ENCODE results near the gene KYAT1. TPM values are rescaled to one million over a fixed set of nuclear protein-coding genes. Genes with fewer than 3 reads are reported as not detected.

KYAT1 gene
- 10 to 100 TPM; 19.9 to 49.0 TPM for total RNA-seq

DNA sequence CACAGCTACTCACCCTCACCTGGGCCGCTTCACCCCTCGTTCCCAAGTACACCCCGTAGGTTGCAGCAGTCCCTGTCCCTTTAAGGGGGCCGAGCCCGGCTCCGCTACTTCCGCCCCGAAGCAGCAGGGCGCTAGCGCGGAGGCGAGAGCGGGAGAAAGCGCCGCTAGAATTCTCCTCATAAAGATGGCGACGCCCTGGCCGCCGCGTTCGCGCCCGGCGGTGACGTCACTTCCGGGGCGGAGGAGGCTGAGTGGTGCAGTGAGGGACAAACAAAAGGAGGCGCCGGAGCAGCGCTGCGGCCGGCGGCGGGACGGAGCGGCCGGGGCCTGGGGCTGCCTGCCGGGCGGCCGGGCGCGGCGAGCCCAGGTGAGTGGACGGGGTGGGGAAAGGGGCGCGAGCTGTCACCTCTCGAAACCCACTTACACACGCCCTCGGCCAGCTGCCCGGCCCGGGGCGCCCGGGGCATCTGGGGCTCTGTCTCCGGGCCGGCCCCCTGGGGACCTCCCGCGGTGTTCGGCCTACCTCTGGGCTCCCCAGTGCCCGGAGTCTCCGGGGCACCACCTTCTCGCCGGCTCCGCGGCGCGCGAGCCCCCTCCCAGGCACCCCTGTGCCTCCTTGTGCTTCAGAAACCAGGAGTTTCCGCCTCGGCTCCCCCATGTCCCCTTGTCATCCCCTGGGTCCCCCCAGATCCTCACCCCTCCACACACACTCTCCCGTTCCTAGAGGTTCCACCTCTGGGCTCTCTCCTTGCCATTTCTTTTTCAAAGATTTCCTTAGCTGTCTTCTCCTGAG lies at the start of gene KYAT1, which contains the start of gene LRRC8A:
TSS of gene KYAT1 (minus strand) at position 67 of the 793 bp plus-strand sequence. CDS start 36,545 bp downstream, outside the sequence.
TSS of gene LRRC8A (plus strand) at position 250 of the 793 bp plus-strand sequence. CDS start 25,032 bp downstream, outside the sequence.
- DNase-seq (ENCODE audit: low spot score in 2 of 2) (peak; percentile 96 to 99), ATAC-seq (peak; percentile 87 to 97)
- Mint-ChIP-seq H3K36me3 (peaks cover 19 to 27% of the 10 kb centered on the region in 2 donors), H3K9me3 (no peaks in the 10 kb centered on the region), H3K27ac (peak within 1 kb of the TSS; percentile 97)

DNA sequence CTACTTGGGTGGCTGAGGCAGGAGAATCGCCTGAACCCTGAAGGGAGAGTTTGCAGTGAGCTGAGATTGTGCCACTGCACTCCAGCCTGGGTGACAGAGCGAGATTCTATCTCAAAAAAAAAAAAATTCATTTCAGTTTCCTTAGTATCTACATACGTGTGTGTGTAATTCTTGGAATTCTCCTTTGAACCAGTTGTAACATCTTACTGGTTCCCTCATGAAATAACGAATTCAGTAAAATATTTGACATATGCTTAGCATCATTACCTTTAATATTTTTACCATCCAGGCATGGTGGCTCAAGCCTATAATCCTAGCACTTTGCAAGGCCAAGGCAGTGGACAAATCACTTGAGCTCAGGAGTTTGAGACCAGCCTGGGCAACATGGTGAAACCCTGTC lies 47.8 kb upstream of the KYAT1 start:
- H3K36me3 Mint-ChIP-seq, result no peaks in the 10 kb centered on the region
- ATAC-seq (no peak), DNase-seq (ENCODE audit: low spot score in 2 of 2) (no peak)
- no peaks in the 10 kb centered on the region for H3K9me3 Mint-ChIP-seq
- H3K27ac Mint-ChIP-seq, result no peak overlapping the region

DNA sequence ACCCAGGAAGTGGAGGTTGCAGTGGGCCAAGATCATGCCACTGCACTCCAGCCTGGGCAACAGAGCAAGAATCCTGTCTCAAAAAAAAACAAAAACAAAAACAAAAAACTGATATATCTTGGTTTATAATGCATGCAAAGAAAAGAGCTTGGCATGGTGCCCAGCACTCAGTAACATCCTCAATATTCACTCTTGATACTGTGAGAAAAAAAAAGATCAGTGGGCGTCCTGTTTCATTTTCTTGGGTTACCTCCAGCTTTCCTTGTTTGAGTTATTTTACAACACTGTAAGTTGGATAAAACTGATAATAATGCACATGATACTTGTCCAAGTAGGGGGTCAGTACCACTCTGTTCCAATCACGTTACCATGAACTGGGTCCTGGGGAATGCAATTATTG lies 46.9 kb upstream of the KYAT1 start:
- ATAC-seq, result no peak
- H3K36me3 Mint-ChIP-seq, result no peaks in the 10 kb centered on the region
- no peak for DNase-seq (ENCODE audit: low spot score in 2 of 2)
- no peak overlapping the region for H3K27ac Mint-ChIP-seq
- no peaks in the 10 kb centered on the region for H3K9me3 Mint-ChIP-seq

GRCh38 chr9:128927731-128928411 lies 46.1 kb upstream of the KYAT1 start:
- DNase-seq (ENCODE audit: low spot score in 2 of 2) (peak; percentile 60 to 67), ATAC-seq (peak; percentile 77 to 94)
- Mint-ChIP-seq H3K9me3 (no peaks in the 10 kb centered on the region), H3K36me3 (no peaks in the 10 kb centered on the region), H3K27ac (no peak overlapping the region)

DNA sequence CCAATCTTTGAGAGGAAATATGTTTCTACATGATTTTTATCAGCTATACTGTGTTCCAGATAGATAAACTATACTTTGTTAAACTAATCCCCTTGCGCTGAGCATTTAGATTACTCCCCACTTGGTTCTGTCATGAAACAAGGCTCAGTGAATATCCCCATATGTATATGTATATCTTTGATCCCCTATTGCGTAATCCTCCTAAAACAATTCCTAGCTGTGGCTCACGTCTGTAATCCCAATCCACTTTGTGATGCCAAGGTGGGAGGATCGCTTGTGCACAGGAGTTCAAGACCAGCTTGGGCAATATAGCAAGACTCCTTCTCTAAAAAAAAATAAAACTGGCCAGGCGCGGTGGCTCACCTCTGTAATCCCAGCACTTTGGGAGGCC lies 41.7 kb upstream of the KYAT1 start:
- DNase-seq (ENCODE audit: low spot score in 2 of 2) (no peak), ATAC-seq (no peak)
- no peaks in the 10 kb centered on the region for H3K9me3 Mint-ChIP-seq
- H3K27ac Mint-ChIP-seq, result no peak overlapping the region
- no peaks in the 10 kb centered on the region for H3K36me3 Mint-ChIP-seq

GRCh38 chr9:128921881-128922763 lies 40.4 kb upstream of the KYAT1 start:
- Mint-ChIP-seq H3K36me3 (no peaks in the 10 kb centered on the region), H3K27ac (no peak overlapping the region), H3K9me3 (no peaks in the 10 kb centered on the region)
- DNase-seq (ENCODE audit: low spot score in 2 of 2), result no peak
- ATAC-seq, result peak; percentile 51 to 57

DNA sequence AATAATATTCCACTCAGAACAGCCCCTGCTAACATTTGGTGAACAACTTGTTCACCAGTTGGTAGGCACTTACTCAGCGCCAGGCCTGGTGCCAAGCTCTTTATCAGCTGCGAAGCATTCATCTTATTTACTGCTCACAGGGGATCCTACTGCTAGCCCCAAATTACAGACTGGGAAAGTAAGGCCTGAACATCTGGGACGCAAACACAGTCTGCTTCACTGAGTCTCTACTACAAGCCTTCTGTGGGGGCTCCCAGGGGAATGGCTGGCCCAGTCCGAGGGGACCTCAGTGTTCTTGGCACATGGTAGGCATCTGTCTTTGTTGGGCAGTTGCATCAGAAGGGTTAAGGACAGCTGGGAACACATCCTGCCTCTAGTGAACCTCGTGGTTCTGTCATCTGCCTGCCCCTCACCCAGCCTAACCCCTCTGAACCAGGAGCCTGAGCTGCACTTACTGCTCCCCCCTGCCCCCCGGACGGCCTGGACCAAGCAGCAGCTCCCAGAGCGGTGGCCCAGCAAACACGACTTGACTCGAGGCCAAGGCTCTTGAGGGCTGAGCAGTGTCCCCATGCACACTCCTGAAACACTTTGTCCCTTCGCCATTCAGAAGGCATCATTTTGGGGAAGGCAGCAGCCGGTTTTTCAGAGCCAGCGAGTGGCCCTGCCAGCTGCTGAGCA lies 38.8 kb upstream of the KYAT1 start, which contains the start of gene PHYHD1:
TSS of gene PHYHD1 (plus strand) at position 602 of the 678 bp plus-strand sequence. CDS start 1,342 bp downstream, outside the sequence.
- ATAC-seq (peak in 1 of 2 donors; percentile 16), DNase-seq (ENCODE audit: low spot score in 2 of 2) (no peak)
- peak within 1 kb of the TSS in 1 of 2 donors; percentile 27 for H3K27ac Mint-ChIP-seq
- H3K36me3 Mint-ChIP-seq, result no peaks in the 10 kb centered on the region
- H3K9me3 Mint-ChIP-seq, result no peaks in the 10 kb centered on the region

DNA sequence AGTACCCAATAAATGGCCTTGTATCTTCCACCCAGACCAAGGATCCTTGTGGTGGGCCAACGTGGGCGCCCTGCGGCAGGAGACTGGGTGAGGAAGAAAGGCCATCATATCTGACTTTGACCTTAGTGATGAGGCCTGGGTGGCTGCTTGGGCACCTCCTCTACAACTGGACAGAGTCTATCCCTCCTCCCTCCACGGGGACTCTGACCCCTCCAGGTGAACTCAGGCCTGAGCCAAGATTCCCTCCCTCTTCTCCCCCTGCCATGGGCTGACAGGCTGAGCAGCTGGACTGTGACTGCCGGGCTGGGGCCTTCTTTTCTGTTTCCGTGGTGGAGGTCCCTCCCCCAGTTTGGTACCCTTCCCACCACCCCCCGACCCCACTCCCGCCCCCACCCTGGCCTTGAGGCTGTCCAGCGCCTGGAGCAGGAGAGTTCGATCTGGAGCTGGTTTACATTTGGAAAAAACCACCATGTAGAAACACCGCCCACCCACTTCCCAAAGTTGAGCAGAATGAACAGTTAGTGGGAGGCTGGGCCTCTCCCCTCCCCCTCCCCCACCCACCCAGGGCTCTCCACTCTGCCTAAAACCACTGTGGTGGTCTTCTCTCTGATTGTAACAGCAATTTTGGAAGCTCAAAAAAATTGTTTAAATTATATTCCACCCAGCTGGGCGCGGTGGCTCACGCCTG lies 37.8 kb upstream of the KYAT1 start:
- Mint-ChIP-seq H3K36me3 (no peaks in the 10 kb centered on the region), H3K9me3 (no peaks in the 10 kb centered on the region), H3K27ac (peak overlapping the region in 1 of 2 donors; percentile 52)
- no peak for DNase-seq (ENCODE audit: low spot score in 2 of 2)
- no peak for ATAC-seq

DNA sequence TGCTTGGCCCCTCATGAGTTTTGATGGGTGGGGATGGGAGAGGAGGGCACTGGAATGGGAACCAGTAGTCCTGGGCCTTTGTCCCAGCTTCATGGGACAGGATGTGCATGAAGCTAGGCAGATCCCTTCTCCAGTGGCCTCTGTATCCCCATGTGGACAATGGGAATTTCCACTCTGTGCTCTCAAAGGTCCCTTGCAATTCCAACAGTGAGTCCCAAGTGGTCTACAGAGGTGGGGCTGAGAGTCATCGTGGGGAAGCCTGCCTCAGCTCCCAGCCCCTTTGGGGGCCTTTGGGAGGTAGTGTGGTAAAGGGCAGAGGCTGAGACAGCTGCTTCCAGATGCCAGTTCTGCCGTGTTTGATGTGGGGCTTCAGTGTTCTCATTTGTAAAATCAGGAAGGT lies 37.2 kb upstream of the KYAT1 start:
- H3K9me3 Mint-ChIP-seq, result no peaks in the 10 kb centered on the region
- DNase-seq (ENCODE audit: low spot score in 2 of 2), result no peak
- H3K36me3 Mint-ChIP-seq, result no peaks in the 10 kb centered on the region
- ATAC-seq, result no peak
- H3K27ac Mint-ChIP-seq, result peak overlapping the region in 1 of 2 donors; percentile 52

- no peak for ATAC-seq
- H3K9me3 Mint-ChIP-seq, result no peaks in the 10 kb centered on the region
- peak overlapping the region in 1 of 2 donors; percentile 41 for H3K27ac Mint-ChIP-seq
- DNase-seq (ENCODE audit: low spot score in 2 of 2), result no peak
- H3K36me3 Mint-ChIP-seq, result peaks cover 0 to 10% of the 10 kb centered on the region in 2 donors
These were observed 35.5 kb upstream of the KYAT1 start for GRCh38 chr9:128917151-128917849.

- Mint-ChIP-seq H3K36me3 (peaks cover 0 to 10% of the 10 kb centered on the region in 2 donors), H3K9me3 (no peaks in the 10 kb centered on the region), H3K27ac (no peak overlapping the region)
- no peak for DNase-seq (ENCODE audit: low spot score in 2 of 2)
- no peak for ATAC-seq
These were observed 35.0 kb upstream of the KYAT1 start for GRCh38 chr9:128916745-128917144.

DNA sequence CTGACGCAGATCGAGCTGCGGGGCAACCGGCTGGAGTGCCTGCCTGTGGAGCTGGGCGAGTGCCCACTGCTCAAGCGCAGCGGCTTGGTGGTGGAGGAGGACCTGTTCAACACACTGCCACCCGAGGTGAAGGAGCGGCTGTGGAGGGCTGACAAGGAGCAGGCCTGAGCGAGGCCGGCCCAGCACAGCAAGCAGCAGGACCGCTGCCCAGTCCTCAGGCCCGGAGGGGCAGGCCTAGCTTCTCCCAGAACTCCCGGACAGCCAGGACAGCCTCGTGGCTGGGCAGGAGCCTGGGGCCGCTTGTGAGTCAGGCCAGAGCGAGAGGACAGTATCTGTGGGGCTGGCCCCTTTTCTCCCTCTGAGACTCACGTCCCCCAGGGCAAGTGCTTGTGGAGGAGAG lies 34.5 kb upstream of the KYAT1 start:
- no peaks in the 10 kb centered on the region for H3K9me3 Mint-ChIP-seq
- H3K36me3 Mint-ChIP-seq, result peaks cover 0 to 10% of the 10 kb centered on the region in 2 donors
- H3K27ac Mint-ChIP-seq, result no peak overlapping the region
- no peak for DNase-seq (ENCODE audit: low spot score in 2 of 2)
- ATAC-seq, result no peak

DNA sequence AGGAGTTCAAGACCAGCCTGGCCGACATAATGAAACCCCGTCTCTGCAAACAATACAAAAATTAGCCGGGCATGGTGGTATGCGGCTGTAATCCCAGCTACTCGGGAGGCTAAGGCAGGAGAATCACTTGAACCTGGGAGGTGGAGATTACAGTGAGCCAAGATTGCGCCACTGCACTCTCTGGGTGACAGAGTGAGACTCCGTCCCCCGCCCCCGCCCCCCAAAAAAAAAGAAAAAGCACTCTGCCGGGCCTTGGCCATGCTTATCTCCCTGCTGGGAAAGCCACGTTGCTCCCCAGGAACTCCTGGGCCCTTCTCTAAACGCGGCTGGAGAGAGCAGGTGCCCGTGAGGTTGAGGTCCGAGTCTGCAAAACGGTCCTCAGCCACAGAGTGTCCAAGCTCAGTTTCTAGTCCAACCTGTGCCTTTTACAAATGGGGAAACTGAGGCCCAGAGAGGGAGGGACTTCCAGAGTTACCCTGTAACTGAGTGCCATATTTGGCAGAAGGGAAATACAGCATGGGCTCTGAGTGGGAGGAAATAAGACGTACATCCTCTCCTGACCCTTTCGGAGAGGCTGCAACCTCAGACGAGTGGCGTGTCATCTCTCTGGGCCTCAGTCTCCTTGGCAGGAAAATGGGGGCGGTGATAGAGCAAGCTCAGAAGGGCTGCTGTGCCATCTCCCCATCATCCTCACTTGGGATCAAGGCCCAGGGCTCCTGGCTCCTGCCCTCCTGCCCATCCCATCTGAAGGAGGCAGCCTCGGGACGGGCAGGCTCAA lies 32.4 kb upstream of the KYAT1 start:
- DNase-seq (ENCODE audit: low spot score in 2 of 2), result no peak
- peaks cover 7 to 12% of the 10 kb centered on the region in 2 donors for H3K36me3 Mint-ChIP-seq
- no peaks in the 10 kb centered on the region for H3K9me3 Mint-ChIP-seq
- ATAC-seq, result peak in 1 of 2 donors; percentile 56
- peak overlapping the region; percentile 76 to 87 for H3K27ac Mint-ChIP-seq

Measured in activated naive CD4-positive, alpha-beta T cell treated with anti-CD3 and anti-CD28 coated beads, Interleukin-2, amount 50 U/mL, for 72 hours (primary cell).